GM23338 (cell line): ENCODE data around the gene ZNF816.
"Not testable (repeated sequence)": the region's sequence is repeated elsewhere in the genome, so short reads cannot be mapped to it uniquely, and the experiment has no call there.

Experiments
- CREB1 ChIP-seq: fragments of 250-450 bp; sonication (Bioruptor Pico); IDR thresholded peaks from 2 replicates; pipeline ENCODE4 v1.5.0; 2020; ENCODE audit warnings: low read depth, mild to moderate bottlenecking, moderate library complexity
- CTCF ChIP-seq, 2 experiments: fragments of 200-600 bp in 1 of 2; sonication (generic) in 1 of 2; conservative IDR thresholded peaks; 2 replicates each; pipeline versions ENCODE4 v1.5.1 to v1.6.1; 2016 to 2017; ENCODE audit warnings: antibody characterized with exemption in 2 of 2, low read depth in 2 of 2, mild to moderate bottlenecking in 2 of 2, moderate library complexity in 1 of 2
- EZH2 ChIP-seq: fragments of 200-600 bp; sonication (generic); IDR thresholded peaks from one replicate; pipeline ENCODE4 v1.8.0; 2017; ENCODE audit warnings: antibody characterized with exemption, mild to moderate bottlenecking, low read depth; ENCODE audit not compliant: unreplicated experiment
- EZH2phosphoT487 ChIP-seq: fragments of 200-600 bp; sonication (generic); IDR thresholded peaks from one replicate; pipeline ENCODE4 v1.8.1; 2018; ENCODE audit warnings: antibody characterized with exemption; ENCODE audit not compliant: unreplicated experiment
- JUNB ChIP-seq: IDR thresholded peaks from one replicate; pipeline ENCODE4 v1.6.1; 2016; ENCODE audit warnings: antibody characterized with exemption; ENCODE audit not compliant: unreplicated experiment
- POLR2AphosphoS5 ChIP-seq: IDR thresholded peaks from 2 replicates; pipeline ENCODE4 v1.6.1; 2016; ENCODE audit warnings: antibody characterized with exemption, low read depth

GRCh38 chr19:52983167-52983566 lies 20.5 kb upstream of the ZNF816 start:
- TF ChIP-seq CTCF (conservative IDR thresholded peaks at IDR 0.05; ENCODE audit: low read depth in 2 of 2); CREB1 (CRISPR knock-in tag); EZH2; EZH2phosphoT487; POLR2AphosphoS5; JUNB: not testable (repeated sequence)
